ENCODE results near the gene RTN1. TPM values are rescaled to one million over a fixed set of nuclear protein-coding genes. Genes with fewer than 3 reads are reported as not detected.

Gene RTN1
- total and polyA plus RNA-seq, 2 of the 8 experiments (the other 6 are each of a cell fraction or from before 2014, with no cell fraction given): 2.8 to 4.9 TPM

- TF ChIP-seq SP1 (IDR thresholded peaks at IDR 0.05; ENCODE audit: low read depth, low read length) (no peak), RXRA (IDR thresholded peaks at IDR 0.05; ENCODE audit: insufficient read depth, low read depth, low read length) (no peak)
- Histone ChIP-seq H3K23ac (ENCODE audit: insufficient read length) (no peak overlapping the region), H2BK15ac (ENCODE audit: low read length) (no peak overlapping the region), H3K23me2 (ENCODE audit: low read depth, low read length) (peaks cover 5% of the 10 kb centered on the region; the same call in 1 of the 2 replicates), H4K91ac (replicated peaks; ENCODE audit: insufficient read length, low read length) (no peak overlapping the region), H2BK120ac (replicated peaks; ENCODE audit: low read depth, low read length) (no peak overlapping the region), H3K27ac (ENCODE audit: low read depth, low read length) (no peak overlapping the region), H2BK5ac (ENCODE audit: low read depth, low read length) (no peak overlapping the region), H3K9ac (replicated peaks in 1 of 4; ENCODE audit: extremely low read depth in 1 of 4, low read depth in 3 of 4, low read length in 3 of 4) (no peak overlapping the region), H4K5ac (ENCODE audit: insufficient read length, low read depth, low read length) (no peak overlapping the region), H2BK20ac (ENCODE audit: low read length) (no peak overlapping the region), H4K20me1 (replicated peaks in 1 of 2; ENCODE audit: control insufficient read depth in 1 of 2, insufficient read depth in 2 of 2, low read length in 2 of 2) (no peaks in the 10 kb centered on the region), H3K79me1 (ENCODE audit: low read depth, low read length) (no peaks in the 10 kb centered on the region), H3K4me1 (replicated peaks in 1 of 4; ENCODE audit: control insufficient read depth in 3 of 4, insufficient read depth in 4 of 4, low read length in 3 of 4) (no peaks in the 10 kb centered on the region), H2AFZ (ENCODE audit: low read length) (no peak overlapping the region), H2AK5ac (ENCODE audit: low read depth, low read length) (no peak overlapping the region), H3K36me3 (ENCODE audit: control insufficient read depth in 2 of 4, insufficient read depth in 4 of 4, low read length in 3 of 4) (no peaks in the 10 kb centered on the region), H3K4me3 (ENCODE audit: extremely low read depth in 1 of 4, insufficient read depth in 2 of 4, low read depth in 3 of 4, low read length in 4 of 4) (no peak overlapping the region), H4K8ac (ENCODE audit: extremely low read depth, insufficient read depth, low read length) (no peak overlapping the region), H3K4ac (replicated peaks; ENCODE audit: insufficient read length, low read depth, low read length) (no peak overlapping the region), H3K56ac (replicated peaks; ENCODE audit: insufficient read length, low read depth, low read length) (no peak overlapping the region), H3K79me2 (ENCODE audit: control insufficient read depth in 1 of 2, insufficient read depth in 2 of 2, low read length in 2 of 2) (no peaks in the 10 kb centered on the region), H3K18ac (ENCODE audit: extremely low read depth, low read length) (no peak overlapping the region), H3K27me3 (replicated peaks in 1 of 4; ENCODE audit: control insufficient read depth in 3 of 4, extremely low read depth in 1 of 4, insufficient read depth in 3 of 4, low read length in 3 of 4) (no peaks in the 10 kb centered on the region), H3K4me2 (ENCODE audit: insufficient read depth in 1 of 2, low read depth in 2 of 2, low read length in 2 of 2) (no peak overlapping the region), H3K9me3 (ENCODE audit: insufficient read depth in 2 of 2, low read depth in 1 of 2, low read length in 1 of 2) (no peaks in the 10 kb centered on the region), H2BK12ac (ENCODE audit: low read depth, low read length) (no peak overlapping the region), H3K14ac (ENCODE audit: insufficient read length) (no peak overlapping the region)
- DNase-seq (ENCODE audit: low read depth in 1 of 2, low spot score in 2 of 2): no peak
- CTCF ChIA-PET (ENCODE audit: partially characterized antibody): interaction anchor here (1.1 to 18.8 kb wide), 5 partner anchors 11 to 317 kb away, joined by 4 to 462 read pairs (median 4); no protein-coding TSS in a partner anchor
- WGBS, 2 experiments (ENCODE audit: extremely low coverage in 1 of 2, insufficient coverage in 1 of 2, insufficient read length in 1 of 2, insufficient replicate concordance in 2 of 2, low coverage in 1 of 2, low lambda C conversion rate in 2 of 2, missing lambda C conversion rate in 1 of 2): 96% methylated on average over 2 of the region's 2 CpGs; no CpG with 5 or more reads in 1 of the 2 experiments
- FAIRE-seq: no peak
- POLR2A ChIA-PET (ENCODE audit: partially characterized antibody): no interaction called here
These were observed 289.7 kb downstream of the RTN1 start for GRCh38 chr14:59580911-59581310.

All from H1 (cell line).